Endothelial cell of umbilical vein (primary cell): ENCODE data around the gene RUNDC3A. TPM values are rescaled to one million over a fixed set of nuclear protein-coding genes. Genes with fewer than 3 reads are reported as not detected.

Experiments
- BruUV-seq: library from RNA; stranded (reverse); fragments of 400-500 nt; replicated peaks from 2 replicates; lab custom pipeline; 2021; lab: Mats Ljungman, UMichigan
- CTCF ChIA-PET: fragments of 300-600, 350-600 bp; sonication (Branson Sonifier 250); formaldehyde crosslinking; loops from one replicate; lab custom pipeline; 2021; ENCODE audit warnings: antibody characterized with exemption, inconsistent platforms; lab: Charles Lee
- POLR2A ChIA-PET: fragments of 300-600, 350-600 bp; sonication (Branson Sonifier 250); formaldehyde crosslinking; loops from one replicate; lab custom pipeline; 2021; ENCODE audit warnings: antibody characterized with exemption, inconsistent platforms; lab: Charles Lee
- DNase-seq: peaks from one replicate; pipeline ENCODE4 v3.0.0-alpha.2; 2011; ENCODE audit warnings: low read depth, low spot score
- FAIRE-seq: peaks from 2 replicates; lab custom pipeline; 2011; peaks lifted over from hg19 to GRCh38; lab: Jason Lieb, UNC
- H2AFZ ChIP-seq: 2 replicates; pipeline ENCODE4 v1.6.0; 2012; ENCODE audit warnings: low read depth, low read length, control low read depth, inconsistent platforms
- H3K27ac ChIP-seq: 2 replicates; pipeline ENCODE4 v1.5.1; 2011; ENCODE audit warnings: low read depth, mild to moderate bottlenecking, control low read depth, low read length, moderate library complexity; ENCODE audit not compliant: insufficient read depth
- H3K27me3 ChIP-seq, 2 experiments: 2 replicates each; pipeline versions ENCODE4 v1.6.0 to v1.6.1; 2011; ENCODE audit warnings: low read length in 2 of 2, mixed read lengths in 1 of 2; ENCODE audit not compliant: control insufficient read depth in 2 of 2, insufficient read depth in 2 of 2
- H3K36me3 ChIP-seq, 2 experiments: 2 replicates in 1 of 2; 3 replicates in 1 of 2; pipeline ENCODE4 v1.5.1; 2011; ENCODE audit warnings: low read length in 2 of 2, mild to moderate bottlenecking in 1 of 2, moderate library complexity in 1 of 2; ENCODE audit not compliant: control insufficient read depth in 2 of 2, insufficient read depth in 2 of 2; ENCODE audit errors: extremely low read depth in 1 of 2
- H3K4me1 ChIP-seq: 3 replicates; pipeline ENCODE4 v1.5.1; 2011; ENCODE audit warnings: mild to moderate bottlenecking, low read length; ENCODE audit not compliant: control insufficient read depth, insufficient read depth; ENCODE audit errors: extremely low read depth
- H3K4me2 ChIP-seq: 2 replicates; pipeline ENCODE4 v1.6.1; 2011; ENCODE audit warnings: low read length, control low read depth, mixed read lengths; ENCODE audit not compliant: insufficient read depth
- H3K4me3 ChIP-seq, 3 experiments: fragments of 200-600 bp in 1 of 3; sonication (generic), shearing (Covaris generic) in 1 of 3; replicated peaks in 1 of 3; 2 replicates each; pipeline ENCODE4 v1.5.1; 2011 to 2016; ENCODE audit warnings: control low read depth in 3 of 3, low read length in 3 of 3, mild to moderate bottlenecking in 2 of 3, inconsistent platforms in 1 of 3, low read depth in 1 of 3, moderate library complexity in 1 of 3; ENCODE audit not compliant: insufficient read depth in 1 of 3
- H3K79me2 ChIP-seq: 2 replicates; pipeline ENCODE4 v1.6.0; 2012; ENCODE audit warnings: low read length, inconsistent platforms; ENCODE audit not compliant: control insufficient read depth, insufficient read depth
- H3K9ac ChIP-seq: replicated peaks from 2 replicates; pipeline ENCODE3; 2011; ENCODE audit warnings: low read length, control low read depth; ENCODE audit not compliant: insufficient read depth; ENCODE audit errors: extremely low read depth
- H3K9me1 ChIP-seq: replicated peaks from 3 replicates; pipeline ENCODE4 v1.6.0; 2011; ENCODE audit warnings: mild to moderate bottlenecking, low read length; ENCODE audit not compliant: control insufficient read depth, insufficient read depth; ENCODE audit errors: extremely low read depth
- H3K9me3 ChIP-seq: replicated peaks from 2 replicates; pipeline ENCODE4 v1.5.1; 2012; ENCODE audit warnings: low read length, inconsistent platforms; ENCODE audit not compliant: control insufficient read depth, insufficient read depth
- H4K20me1 ChIP-seq: replicated peaks from 2 replicates; pipeline ENCODE3; 2011; ENCODE audit warnings: mild to moderate bottlenecking, low read length; ENCODE audit not compliant: control insufficient read depth, insufficient read depth; ENCODE audit errors: extremely low read depth
- EZH2 ChIP-seq: IDR thresholded peaks from 2 replicates; pipeline ENCODE4 v1.6.1; 2012; ENCODE audit warnings: borderline replicate concordance, low read depth, mild to moderate bottlenecking, moderate library complexity, low read length, inconsistent platforms; ENCODE audit not compliant: severe bottlenecking
- FOS ChIP-seq: IDR thresholded peaks from 2 replicates; pipeline ENCODE4 v1.6.1; 2011; ENCODE audit warnings: mild to moderate bottlenecking, low read length, moderate library complexity, borderline replicate concordance; ENCODE audit not compliant: insufficient read depth
- GATA2 ChIP-seq: IDR thresholded peaks from 2 replicates; pipeline ENCODE4 v1.7.0; 2011; ENCODE audit warnings: low read depth, mild to moderate bottlenecking, moderate library complexity, mixed read lengths, low read length; ENCODE audit not compliant: insufficient read length, insufficient read depth
- JUN ChIP-seq: IDR thresholded peaks from 2 replicates; pipeline ENCODE4 v1.6.1; 2011; ENCODE audit warnings: borderline replicate concordance, low read depth; ENCODE audit not compliant: insufficient read length, insufficient read depth
- MYC ChIP-seq: IDR thresholded peaks from one replicate; pipeline ENCODE4 v1.6.1; 2011; ENCODE audit warnings: mild to moderate bottlenecking, low read depth, low read length
- POLR2A ChIP-seq: IDR thresholded peaks from 2 replicates; pipeline ENCODE4 v1.6.1; 2012; ENCODE audit warnings: low read depth, mild to moderate bottlenecking, control low read depth, low read length
- POLR2AphosphoS5 ChIP-seq: IDR thresholded peaks from 2 replicates; pipeline ENCODE4 v1.6.1; 2012; ENCODE audit warnings: low read depth, mild to moderate bottlenecking, control low read depth, low read length, moderate library complexity; ENCODE audit not compliant: insufficient read depth
- dilution Hi-C: fragments of 300-500 bp; cut with MboI; formaldehyde crosslinking; loops from one replicate; pipeline ENCODE4 v1.15.0; 2019; ENCODE audit warnings: low sequenced_read_pairs; ENCODE audit not compliant: extremely low pct_ligation_motif_present
- intact Hi-C: fragments of 100-400 bp; cut with micrococcal nuclease; formaldehyde crosslinking; loops from one replicate; pipeline ENCODE4 v1.10.0; 2022
- polyA plus RNA-seq, 4 experiments: library from polyadenylated mRNA; depleted of rRNA in 3 of 4; stranded (reverse) in 3 of 4; unstranded in 1 of 4; fragments of >200 nt; gene quantifications; 2 replicates each; pipeline versions ENCODE4 v1.2.1 to v1.2.3, GENCODE V29; 2011 to 2012; ENCODE audit warnings: missing spikeins in 1 of 4
- total RNA-seq: library from RNA; stranded (reverse); gene quantifications from 2 replicates; pipeline ENCODE4 v1.2.3, GENCODE V29; 2021
- TF ChIP-seq, protein P1 (sequence below), 2 donors: IDR thresholded peaks; 1 replicate in 1 of 2; 2 replicates in 1 of 2; pipeline ENCODE4 v1.5.1; 2011; ENCODE audit warnings: low read length in 2 of 2, mild to moderate bottlenecking in 2 of 2, moderate library complexity in 2 of 2, control low read depth in 1 of 2, inconsistent platforms in 1 of 2, low read depth in 1 of 2; ENCODE audit not compliant: insufficient read depth in 1 of 2; ENCODE audit errors: extremely low read depth in 1 of 2
- TF ChIP-seq, protein P2 (sequence below): IDR thresholded peaks from 2 replicates; pipeline ENCODE4 v1.6.1; 2011; ENCODE audit not compliant: insufficient read depth, insufficient read length

The RUNDC3A gene
- total and polyA plus RNA-seq, 2 donors (not counting 3 experiments of a cell fraction or from before 2014, with no cell fraction given), result 0.12 TPM; not detected in 1

DNA sequence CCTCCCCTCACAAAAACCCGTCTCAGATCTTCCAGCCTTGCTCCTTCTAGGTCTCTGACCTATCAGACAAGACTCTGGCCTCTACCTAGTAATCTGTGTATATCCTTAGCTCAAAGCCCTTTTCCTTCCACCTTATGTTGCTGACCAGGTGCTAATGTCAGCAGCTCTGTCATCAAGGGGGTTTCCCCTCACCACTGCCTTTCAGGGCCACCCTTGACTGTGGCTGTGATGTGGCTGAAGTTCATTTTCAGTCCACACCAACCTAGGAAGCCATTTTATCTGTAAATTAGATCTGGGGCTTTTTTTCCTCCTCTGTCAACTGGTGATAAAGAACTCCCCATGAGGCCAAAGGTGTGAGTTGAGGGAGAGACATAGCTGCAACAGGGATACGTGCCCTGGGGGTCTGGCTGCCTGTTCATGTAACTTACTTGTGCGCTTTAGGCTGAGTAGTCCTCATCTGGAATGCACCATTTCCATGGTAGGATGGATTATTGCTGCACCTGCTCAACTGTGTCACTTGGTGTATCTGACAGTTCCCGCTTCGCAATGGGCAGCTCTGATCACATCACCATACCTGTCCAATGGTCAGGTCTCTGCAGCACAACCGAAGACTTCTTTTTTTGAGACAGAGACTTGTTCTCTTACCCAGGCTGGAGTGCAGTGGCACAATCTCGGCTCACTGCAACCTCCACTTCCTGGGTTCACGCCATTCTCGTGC is 14.7 kb upstream of the RUNDC3A start:
- no peak overlapping the region for H3K4me2 ChIP-seq
- ChIA-PET CTCF (interaction anchor here (1.2 kb wide), 1 partner anchor 38 kb away, joined by 3 read pairs; no protein-coding TSS in a partner anchor), POLR2A (no interaction called here)
- intact Hi-C loops, result no loop called here
- no peaks in the 10 kb centered on the region for H3K4me1 ChIP-seq
- no peaks in the 10 kb centered on the region for H3K27me3 ChIP-seq
- no peak for TF ChIP-seq MYC
- TF ChIP-seq POLR2A, result no peak
- TF ChIP-seq JUN, result no peak
- no peak for TF ChIP-seq EZH2
- TF ChIP-seq GATA2, result no peak
- no peak for TF ChIP-seq FOS
- TF ChIP-seq, protein P1, sequence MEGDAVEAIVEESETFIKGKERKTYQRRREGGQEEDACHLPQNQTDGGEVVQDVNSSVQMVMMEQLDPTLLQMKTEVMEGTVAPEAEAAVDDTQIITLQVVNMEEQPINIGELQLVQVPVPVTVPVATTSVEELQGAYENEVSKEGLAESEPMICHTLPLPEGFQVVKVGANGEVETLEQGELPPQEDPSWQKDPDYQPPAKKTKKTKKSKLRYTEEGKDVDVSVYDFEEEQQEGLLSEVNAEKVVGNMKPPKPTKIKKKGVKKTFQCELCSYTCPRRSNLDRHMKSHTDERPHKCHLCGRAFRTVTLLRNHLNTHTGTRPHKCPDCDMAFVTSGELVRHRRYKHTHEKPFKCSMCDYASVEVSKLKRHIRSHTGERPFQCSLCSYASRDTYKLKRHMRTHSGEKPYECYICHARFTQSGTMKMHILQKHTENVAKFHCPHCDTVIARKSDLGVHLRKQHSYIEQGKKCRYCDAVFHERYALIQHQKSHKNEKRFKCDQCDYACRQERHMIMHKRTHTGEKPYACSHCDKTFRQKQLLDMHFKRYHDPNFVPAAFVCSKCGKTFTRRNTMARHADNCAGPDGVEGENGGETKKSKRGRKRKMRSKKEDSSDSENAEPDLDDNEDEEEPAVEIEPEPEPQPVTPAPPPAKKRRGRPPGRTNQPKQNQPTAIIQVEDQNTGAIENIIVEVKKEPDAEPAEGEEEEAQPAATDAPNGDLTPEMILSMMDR (IDR thresholded peaks at IDR 0.05; ENCODE audit: extremely low read depth in 1 of 2, insufficient read depth in 1 of 2, low read depth in 1 of 2, low read length in 2 of 2), result no peak
- TF ChIP-seq POLR2AphosphoS5, result no peak
- TF ChIP-seq, protein P2, sequence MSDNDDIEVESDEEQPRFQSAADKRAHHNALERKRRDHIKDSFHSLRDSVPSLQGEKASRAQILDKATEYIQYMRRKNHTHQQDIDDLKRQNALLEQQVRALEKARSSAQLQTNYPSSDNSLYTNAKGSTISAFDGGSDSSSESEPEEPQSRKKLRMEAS, result no peak
- BruUV-seq, result no TSS peak
- no peak overlapping the region for H3K4me3 ChIP-seq
- FAIRE-seq, result no peak
- H3K9me3 ChIP-seq, result no peaks in the 10 kb centered on the region
- no peaks in the 10 kb centered on the region for H3K36me3 ChIP-seq
- H3K9ac ChIP-seq, result no peak overlapping the region
- H3K79me2 ChIP-seq, result no peaks in the 10 kb centered on the region
- H2AFZ ChIP-seq, result no peak overlapping the region
- DNase-seq, result no peak
- no peaks in the 10 kb centered on the region for H4K20me1 ChIP-seq
- no peak overlapping the region for H3K27ac ChIP-seq
- H3K9me1 ChIP-seq, result no peaks in the 10 kb centered on the region
- dilution Hi-C loops, result no loop called here
